Measurements from ENCODE around the gene RBM4B.

GRCh38 chr11:66636411-66636810 lies 41.3 kb downstream of the RBM4B start:
- TF ChIP-seq EZH2 (IDR thresholded peaks at IDR 0.05; ENCODE audit: low read depth, unreplicated experiment) = no peak
- no peak for TF ChIP-seq CTCF (conservative IDR thresholded peaks at IDR 0.05; ENCODE audit: low read depth in 2 of 2)
- no peak for TF ChIP-seq POLR2AphosphoS5 (IDR thresholded peaks at IDR 0.05; ENCODE audit: low read depth)
- no peak for TF ChIP-seq ETS1 (IDR thresholded peaks at IDR 0.05)
- TF ChIP-seq CREB1 (CRISPR knock-in tag; IDR thresholded peaks at IDR 0.05; ENCODE audit: low read depth) = no peak
- TF ChIP-seq ZNF331 (CRISPR knock-in tag; IDR thresholded peaks at IDR 0.05; ENCODE audit: low read depth) = no peak
- no peak for TF ChIP-seq EZH2phosphoT487 (IDR thresholded peaks at IDR 0.05; ENCODE audit: unreplicated experiment)
